GM12878 (cell line): ENCODE data around the gene NOTCH4. TPM values are rescaled to one million over a fixed set of nuclear protein-coding genes. Genes with fewer than 3 reads are reported as not detected.

Experiments
- ATF3 ChIP-seq: IDR thresholded peaks from 2 replicates; pipeline ENCODE4 v1.6.1; 2011; ENCODE audit warnings: low read depth, mild to moderate bottlenecking, low read length, moderate library complexity, borderline replicate concordance; ENCODE audit errors: extremely low read depth
- BACH1 ChIP-seq: fragments of 450-650 bp; IDR thresholded peaks from 2 replicates; pipeline ENCODE4 v1.6.1; 2017; ENCODE audit warnings: mild to moderate bottlenecking, borderline replicate concordance
- BCL3 ChIP-seq: IDR thresholded peaks from 2 replicates; pipeline ENCODE4 v1.6.1; 2011; ENCODE audit warnings: borderline replicate concordance, low read depth, mild to moderate bottlenecking, moderate library complexity, low read length; ENCODE audit not compliant: insufficient read depth, poor library complexity, severe bottlenecking
- CBFB ChIP-seq: IDR thresholded peaks from 2 replicates; pipeline ENCODE4 v1.6.1; 2016; ENCODE audit warnings: antibody characterized with exemption, low read depth
- CBX5 ChIP-seq: sonication (generic); IDR thresholded peaks from 2 replicates; pipeline ENCODE4 v1.6.1; 2016; ENCODE audit warnings: low read depth, moderate library complexity, mild to moderate bottlenecking, inconsistent platforms
- EED ChIP-seq: sonication (generic); IDR thresholded peaks from 2 replicates; pipeline ENCODE4 v1.6.1; 2016; ENCODE audit warnings: antibody characterized with exemption, low read depth
- GATAD2B ChIP-seq: fragments of 450-650 bp; conservative IDR thresholded peaks from 2 replicates; pipeline ENCODE4 v1.6.1; 2017; ENCODE audit warnings: low read depth, mild to moderate bottlenecking, moderate library complexity
- NBN ChIP-seq: fragments of 450-650 bp; IDR thresholded peaks from 2 replicates; pipeline ENCODE4 v1.6.1; 2016
- NKRF ChIP-seq: fragments of 450-650 bp; conservative IDR thresholded peaks from 2 replicates; pipeline ENCODE4 v1.6.1; 2017; ENCODE audit warnings: mild to moderate bottlenecking, moderate library complexity
- POLR2A ChIP-seq: IDR thresholded peaks from 2 replicates; pipeline ENCODE4 v1.6.1; 2011; ENCODE audit warnings: low read depth, mild to moderate bottlenecking, low read length
- POLR2AphosphoS2 ChIP-seq: IDR thresholded peaks from 2 replicates; pipeline ENCODE4 v1.6.1; 2011; ENCODE audit warnings: low read depth, mild to moderate bottlenecking, low read length, improper control_type of control experiment, moderate library complexity
- RAD21 ChIP-seq: IDR thresholded peaks from 2 replicates; pipeline ENCODE4 v1.6.1; 2011; ENCODE audit warnings: mild to moderate bottlenecking, low read depth, low read length, moderate library complexity; ENCODE audit not compliant: insufficient read depth
- RELB ChIP-seq: fragments of 450-650 bp; IDR thresholded peaks from 2 replicates; pipeline ENCODE4 v1.6.1; 2017; ENCODE audit warnings: low read depth, mild to moderate bottlenecking, moderate library complexity
- SKIL ChIP-seq: fragments of 450-650 bp; IDR thresholded peaks from 2 replicates; pipeline ENCODE4 v1.6.1; 2017; ENCODE audit warnings: mild to moderate bottlenecking, low read depth, inconsistent platforms; ENCODE audit not compliant: poor library complexity, severe bottlenecking
- SMAD1 ChIP-seq: fragments of 450-650 bp; IDR thresholded peaks from 2 replicates; pipeline ENCODE4 v1.6.1; 2018; ENCODE audit warnings: mild to moderate bottlenecking, low read depth; ENCODE audit not compliant: partially characterized antibody
- SP1 ChIP-seq: IDR thresholded peaks from one replicate; pipeline ENCODE4 v1.6.1; 2011; ENCODE audit warnings: low read depth, low read length
- SPI1 ChIP-seq: IDR thresholded peaks from 2 replicates; pipeline ENCODE4 v1.6.1; 2011; ENCODE audit warnings: low read depth, mild to moderate bottlenecking, low read length, moderate library complexity, borderline replicate concordance; ENCODE audit not compliant: insufficient read depth
- TAF1 ChIP-seq: IDR thresholded peaks from 2 replicates; pipeline ENCODE4 v1.6.1; 2011; ENCODE audit warnings: mild to moderate bottlenecking, low read depth, low read length, borderline replicate concordance
- YBX1 ChIP-seq: fragments of 450-650 bp; IDR thresholded peaks from 2 replicates; pipeline ENCODE4 v1.6.1; 2016; ENCODE audit warnings: antibody characterized with exemption
- ZBTB4 ChIP-seq: fragments of 450-650 bp; formaldehyde crosslinking; IDR thresholded peaks from 2 replicates; pipeline ENCODE4 v1.4.0; 2022; ENCODE audit warnings: mild to moderate bottlenecking, moderate library complexity
- polyA plus RNA-seq, 11 experiments: library from polyadenylated mRNA; depleted of rRNA in 4 of 11; unstranded in 6 of 11; stranded (reverse) in 5 of 11; fragments of >200 nt; fragmentation: Nextera tagmentation in 4 of 11; fragmentation: Illumina TruSeq in 1 of 11; extraction: Ambion mirVana in 4 of 11; extraction: Trizol in 1 of 11; gene quantifications; 1 replicate in 1 of 11; 2 replicates in 10 of 11; pipeline versions ENCODE4 v1.2.1 to v1.2.3, GENCODE V29; 2011 to 2016; ENCODE audit warnings: inconsistent platforms in 2 of 11, missing spikeins in 2 of 11, low read depth in 1 of 11
- total RNA-seq, 4 experiments: library from RNA; depleted of rRNA in 3 of 4; stranded (reverse); fragments of >200 nt in 3 of 4; fragmentation: Illumina TruSeq in 1 of 4; extraction: Trizol in 1 of 4; gene quantifications; 2 replicates each; pipeline versions ENCODE4 v1.2.1 to v1.2.3, GENCODE V29; 2013 to 2021

NOTCH4 gene
- total and polyA plus RNA-seq, 10 of the 15 experiments (the other 5 are each of a cell fraction or from before 2014, with no cell fraction given), result 0.66 to 3.3 (median 1.4) TPM

- no peak for TF ChIP-seq ZBTB4 (CRISPR knock-in tag)
- TF ChIP-seq ATF3, result no peak
- 0 out of 2 replicates have a peak, but pooled peaks have one; percentile 29 for TF ChIP-seq GATAD2B
- peak; percentile 61 for TF ChIP-seq TAF1
- TF ChIP-seq RELB, result peak; percentile 65; the same call in 1 of the 2 replicates
- TF ChIP-seq BCL3, result no peak
- no peak for TF ChIP-seq YBX1
- TF ChIP-seq CBX5, result no peak
- TF ChIP-seq SPI1, result peak; percentile 61; the same call in 1 of the 2 replicates
- TF ChIP-seq POLR2A, result peak; percentile 66
- TF ChIP-seq NBN, result peak; percentile 77
- peak; percentile 71 for TF ChIP-seq SMAD1
- peak; percentile 22 for TF ChIP-seq SKIL
- TF ChIP-seq CBFB, result peak; percentile 65; the same call in 1 of the 2 replicates
- peak; percentile 86 for TF ChIP-seq EED
- 0 out of 2 replicates have a peak, but pooled peaks have one; percentile 63 for TF ChIP-seq NKRF
- TF ChIP-seq POLR2AphosphoS2, result peak; percentile 61; the same call in 1 of the 2 replicates
- no peak for TF ChIP-seq RAD21
- TF ChIP-seq BACH1, result peak; percentile 30; the same call in 1 of the 2 replicates
- peak; percentile 66 for TF ChIP-seq SP1
Measured at GRCh38 chr6:32192608-32193039, 31.2 kb downstream of the NOTCH4 start, which contains the start of gene GPSM3 (continued).
